Astrocyte of the cerebellum (primary cell): Measurements from ENCODE around the gene LRFN2.

Experiments used
- DNase-seq: peaks from one replicate; pipeline ENCODE4 v3.0.0-alpha.2; 2011; ENCODE audit warnings: low read depth
- H3K4me3 ChIP-seq: 2 replicates; pipeline ENCODE4 v1.5.1; 2011; ENCODE audit warnings: mild to moderate bottlenecking, low read depth, low read length, moderate library complexity
- in situ Hi-C: cut with HindIII; loops from 2 replicates; pipeline ENCODE4 v1.10.0; 2017; ENCODE audit warnings: low sequenced_read_pairs
- TF ChIP-seq, protein P1 (sequence below): IDR thresholded peaks from 2 replicates; pipeline ENCODE4 v1.5.1; 2012; ENCODE audit warnings: low read length, low read depth, moderate library complexity, mild to moderate bottlenecking; ENCODE audit errors: missing control alignments

Gene LRFN2

DNA sequence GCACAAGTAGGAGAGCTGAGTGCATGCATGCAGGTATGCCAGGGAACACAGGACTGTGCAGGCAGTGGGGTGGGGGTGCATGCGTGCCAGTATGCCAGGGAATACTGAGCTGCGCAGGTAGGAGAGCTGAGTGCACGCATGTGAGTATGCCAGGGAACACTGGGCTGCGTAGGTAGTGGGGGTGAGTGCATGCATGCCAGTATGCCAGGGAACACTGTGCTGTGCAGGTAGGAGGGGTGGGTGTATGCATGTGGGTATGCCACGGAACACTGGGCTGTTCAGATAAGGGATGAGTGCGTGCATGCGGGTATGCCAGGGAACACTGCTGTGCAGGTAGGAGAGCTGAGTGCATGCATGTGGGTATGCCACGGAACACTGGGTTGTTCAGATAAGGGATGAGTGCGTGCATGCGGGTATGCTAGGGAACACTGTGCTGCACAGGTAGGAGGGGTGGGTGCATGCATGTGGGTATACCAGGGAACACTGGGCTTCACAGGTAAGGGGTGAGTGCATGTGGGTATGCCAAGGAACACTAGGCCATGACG, 77.4 kb downstream of the LRFN2 start:
- in situ Hi-C loops: no loop called here
- TF ChIP-seq, protein P1, sequence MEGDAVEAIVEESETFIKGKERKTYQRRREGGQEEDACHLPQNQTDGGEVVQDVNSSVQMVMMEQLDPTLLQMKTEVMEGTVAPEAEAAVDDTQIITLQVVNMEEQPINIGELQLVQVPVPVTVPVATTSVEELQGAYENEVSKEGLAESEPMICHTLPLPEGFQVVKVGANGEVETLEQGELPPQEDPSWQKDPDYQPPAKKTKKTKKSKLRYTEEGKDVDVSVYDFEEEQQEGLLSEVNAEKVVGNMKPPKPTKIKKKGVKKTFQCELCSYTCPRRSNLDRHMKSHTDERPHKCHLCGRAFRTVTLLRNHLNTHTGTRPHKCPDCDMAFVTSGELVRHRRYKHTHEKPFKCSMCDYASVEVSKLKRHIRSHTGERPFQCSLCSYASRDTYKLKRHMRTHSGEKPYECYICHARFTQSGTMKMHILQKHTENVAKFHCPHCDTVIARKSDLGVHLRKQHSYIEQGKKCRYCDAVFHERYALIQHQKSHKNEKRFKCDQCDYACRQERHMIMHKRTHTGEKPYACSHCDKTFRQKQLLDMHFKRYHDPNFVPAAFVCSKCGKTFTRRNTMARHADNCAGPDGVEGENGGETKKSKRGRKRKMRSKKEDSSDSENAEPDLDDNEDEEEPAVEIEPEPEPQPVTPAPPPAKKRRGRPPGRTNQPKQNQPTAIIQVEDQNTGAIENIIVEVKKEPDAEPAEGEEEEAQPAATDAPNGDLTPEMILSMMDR: no peak
- DNase-seq: no peak
- H3K4me3 ChIP-seq: no peak overlapping the region

DNA sequence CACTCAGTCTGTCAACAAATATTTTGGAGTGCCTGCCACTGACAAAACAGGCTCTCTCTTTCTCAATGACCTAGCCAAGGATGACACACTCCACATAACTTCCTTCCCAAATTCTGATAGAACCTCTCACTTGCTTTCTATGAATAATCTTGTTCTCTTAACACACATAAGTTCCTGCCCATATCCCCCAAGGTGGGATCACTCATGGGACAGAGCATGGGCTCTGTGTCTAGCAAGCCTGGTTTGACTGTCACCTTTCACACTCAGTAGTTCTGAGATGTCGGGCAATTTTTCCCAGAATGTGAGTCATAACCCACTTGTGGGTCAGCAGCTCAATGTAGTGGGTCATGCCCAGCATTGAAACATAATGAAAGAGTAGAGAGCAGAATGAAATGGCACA, 78.1 kb downstream of the LRFN2 start:
- in situ Hi-C loops: no loop called here
- DNase-seq: no peak

DNA sequence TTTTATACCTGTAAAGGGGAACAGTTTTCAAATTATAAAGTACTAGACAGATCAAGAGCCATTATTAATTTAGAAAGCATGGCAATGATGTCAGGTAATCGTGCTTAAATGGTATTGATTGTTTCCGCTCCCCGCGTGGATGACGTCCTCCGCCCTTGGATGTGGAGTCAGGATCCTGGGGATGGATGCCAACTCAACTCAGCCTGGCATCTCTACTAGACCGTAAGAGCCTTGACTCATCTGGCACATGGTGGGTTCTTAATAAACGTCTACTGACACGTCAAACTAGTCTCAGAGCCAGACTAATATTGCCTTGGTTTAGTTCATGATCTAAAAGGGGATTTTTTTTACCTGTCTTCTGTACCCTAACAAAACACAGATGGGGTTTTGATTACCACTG, 80.2 kb downstream of the LRFN2 start:
- in situ Hi-C loops: no loop called here
- no peak overlapping the region for H3K4me3 ChIP-seq
- no peak for DNase-seq
- TF ChIP-seq, protein P1: no peak

More for the DNA sequence above, 78.1 kb downstream of the LRFN2 start:
- TF ChIP-seq, protein P1: no peak
- no peak overlapping the region for H3K4me3 ChIP-seq

DNA sequence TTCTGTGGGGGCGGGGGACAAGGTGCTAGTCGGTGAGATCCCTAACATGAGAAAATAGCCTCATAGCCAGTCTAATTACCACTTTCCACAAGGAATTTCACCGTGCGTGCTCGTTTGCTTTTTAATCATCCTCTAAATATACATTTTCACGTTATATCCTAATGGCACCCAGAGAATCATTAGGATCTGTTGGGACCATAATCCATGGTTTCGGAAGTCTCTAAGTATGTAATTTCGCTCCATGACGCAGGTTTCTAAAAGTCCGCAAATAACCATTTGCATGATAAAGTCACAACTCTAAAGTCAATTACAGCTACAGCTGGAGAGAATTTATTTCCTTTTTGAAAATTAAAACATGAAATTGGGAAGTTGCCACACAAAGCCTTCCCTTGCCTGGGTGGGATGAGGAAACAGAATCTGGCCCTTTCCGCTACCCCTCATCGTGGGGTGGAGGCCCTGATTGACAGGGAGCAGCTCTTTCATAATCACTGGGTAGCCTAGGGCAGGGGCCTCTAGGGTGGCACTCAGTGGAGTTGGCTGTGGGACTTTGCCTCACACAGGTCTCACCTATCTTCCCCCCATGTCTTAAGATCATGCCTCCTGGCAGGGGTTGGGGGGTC, 81.9 kb downstream of the LRFN2 start:
- DNase-seq: no peak
- no peak overlapping the region for H3K4me3 ChIP-seq
- in situ Hi-C loops: no loop called here
- TF ChIP-seq, protein P1: no peak

DNA sequence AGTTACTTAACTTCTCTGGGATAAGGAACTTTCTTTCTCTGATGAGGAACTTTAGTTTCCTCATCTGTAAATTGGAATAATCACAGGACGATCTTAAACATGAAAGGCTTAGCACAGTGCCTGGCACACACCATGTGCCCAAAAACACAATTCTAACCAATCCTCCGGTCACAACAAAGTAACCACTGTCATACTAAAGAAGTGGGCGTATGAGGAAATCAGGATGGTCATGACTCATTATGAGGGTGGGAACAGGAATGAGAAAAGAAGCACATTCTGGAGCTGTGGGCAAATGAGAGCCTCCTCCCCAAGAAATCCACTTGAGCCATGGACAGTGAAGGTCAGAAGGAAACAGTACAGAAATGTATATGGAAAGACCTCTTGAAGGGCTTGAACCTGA, 82.9 kb downstream of the LRFN2 start:
- no peak for DNase-seq
- TF ChIP-seq, protein P1: no peak
- H3K4me3 ChIP-seq: no peak overlapping the region
- in situ Hi-C loops: no loop called here

DNA sequence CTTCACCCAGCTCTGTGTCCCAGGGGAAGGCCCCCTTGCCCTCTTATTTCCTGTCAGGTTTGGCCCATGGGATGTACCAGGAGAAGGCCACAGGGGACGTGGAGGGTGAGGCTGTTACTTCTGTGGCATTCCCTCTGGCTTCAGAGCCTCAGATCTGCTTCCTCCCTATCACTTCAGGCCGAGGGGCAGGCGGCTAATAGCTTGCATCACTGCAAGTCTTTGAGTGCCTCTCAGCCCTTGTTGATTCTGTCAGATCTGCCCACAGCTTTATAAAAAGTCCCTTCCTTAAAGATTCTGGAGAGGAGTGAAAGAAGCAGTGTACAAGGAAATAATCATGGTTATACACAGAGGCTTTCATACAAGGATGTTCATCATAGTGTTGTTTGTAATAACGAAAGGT, 86.9 kb downstream of the LRFN2 start:
- no peak for DNase-seq
- H3K4me3 ChIP-seq: no peak overlapping the region
- TF ChIP-seq, protein P1: no peak
- in situ Hi-C loops: no loop called here
